HepG2 (cell line): ENCODE data around the gene ACVR1B. TPM values are rescaled to one million over a fixed set of nuclear protein-coding genes. Genes with fewer than 3 reads are reported as not detected.

Experiments used
- ATAC-seq: fragments of 200-7000 bp; cut with Tn5 transposase; 3 replicates; pipeline ENCODE4 v1.9.1; 2020; ENCODE audit warnings: mild to moderate bottlenecking, moderate library complexity
- BruUV-seq: library from RNA; stranded (reverse); fragments of 400-500 nt; replicated peaks from 2 replicates; lab custom pipeline; 2021; lab: Mats Ljungman, UMichigan
- CTCF ChIA-PET: fragments of 300-600 bp; formaldehyde crosslinking; extraction: SDS; loops from one replicate; lab custom pipeline; 2021; ENCODE audit warnings: low total read pairs, inconsistent platforms, low intra/inter-chr PET ratio; lab: Yijun Ruan, JAX
- POLR2A ChIA-PET: fragments of 350-600 bp; sonication (Branson Sonifier 250); formaldehyde crosslinking; loops from one replicate; lab custom pipeline; 2020; ENCODE audit warnings: antibody characterized with exemption, inconsistent platforms; lab: Yijun Ruan, JAX
- DNase-seq: peaks from one replicate; pipeline ENCODE4 v3.0.0-alpha.2; 2015; ENCODE audit warnings: low spot score
- FAIRE-seq: peaks from 3 replicates; lab custom pipeline; 2011; peaks lifted over from hg19 to GRCh38; lab: Jason Lieb, UNC
- H2AFZ ChIP-seq: one replicate; pipeline ENCODE4 v1.6.1; 2011; ENCODE audit warnings: low read length, inconsistent platforms
- H3K27ac ChIP-seq: fragments of 300-600 bp; 3 replicates; pipeline ENCODE4 v1.8.0; 2011; ENCODE audit warnings: mixed run types, mild to moderate bottlenecking, mixed read lengths, low read length, inconsistent platforms; ENCODE audit not compliant: insufficient read depth; ENCODE audit errors: extremely low read length
- H3K27me3 ChIP-seq, 2 experiments: fragments of 200-600 bp in 1 of 2; 2 replicates in 1 of 2; 3 replicates in 1 of 2; pipeline versions ENCODE4 v1.6.0 to v1.8.0; 2011; ENCODE audit warnings: low read length in 2 of 2, mild to moderate bottlenecking in 2 of 2, moderate library complexity in 2 of 2, inconsistent platforms in 1 of 2; ENCODE audit not compliant: insufficient read depth in 2 of 2, control insufficient read depth in 1 of 2
- H3K36me3 ChIP-seq, 2 experiments: fragments of 200-600 bp in 1 of 2; replicated peaks in 1 of 2; 2 replicates in 1 of 2; 3 replicates in 1 of 2; pipeline versions ENCODE4 v1.5.1 to v1.8.0; 2011; ENCODE audit warnings: low read length in 2 of 2, inconsistent platforms in 1 of 2; ENCODE audit not compliant: insufficient read depth in 2 of 2, control insufficient read depth in 1 of 2
- H3K4me1 ChIP-seq: 2 replicates; pipeline ENCODE4 v1.5.1; 2012; ENCODE audit warnings: low read length, inconsistent platforms; ENCODE audit not compliant: insufficient read depth
- H3K4me2 ChIP-seq: 2 replicates; pipeline ENCODE4 v1.6.0; 2011; ENCODE audit warnings: low read depth, low read length, inconsistent platforms
- H3K4me3 ChIP-seq, 3 experiments: fragments of 200-600 bp in 1 of 3; sonication (generic), shearing (Covaris generic) in 1 of 3; replicated peaks in 1 of 3; 2 replicates each; pipeline ENCODE4 v1.5.1; 2011 to 2016; ENCODE audit warnings: low read length in 3 of 3, inconsistent platforms in 2 of 3, low read depth in 2 of 3, mild to moderate bottlenecking in 2 of 3, control low read depth in 1 of 3, mixed read lengths in 1 of 3; ENCODE audit not compliant: insufficient read depth in 1 of 3
- H3K79me2 ChIP-seq: one replicate; pipeline ENCODE4 v1.6.1; 2011; ENCODE audit warnings: low read length, inconsistent platforms; ENCODE audit not compliant: insufficient read depth
- H3K9ac ChIP-seq: 2 replicates; pipeline ENCODE4 v1.6.0; 2011; ENCODE audit warnings: mild to moderate bottlenecking, low read depth, low read length, inconsistent platforms; ENCODE audit not compliant: insufficient read depth
- H3K9me3 ChIP-seq: 2 replicates; pipeline ENCODE4 v1.5.1; 2012; ENCODE audit warnings: mild to moderate bottlenecking, low read length
- H4K20me1 ChIP-seq: 2 replicates; pipeline ENCODE4 v1.6.0; 2011; ENCODE audit warnings: inconsistent platforms, mild to moderate bottlenecking, low read length, moderate library complexity; ENCODE audit not compliant: insufficient read depth
- POLR2G ChIP-seq: fragments of 200-400 bp; formaldehyde crosslinking; IDR thresholded peaks from 2 replicates; pipeline ENCODE4 v1.6.1; 2018; ENCODE audit warnings: mild to moderate bottlenecking, low read depth, low read length, moderate library complexity
- RERE ChIP-seq: IDR thresholded peaks from 2 replicates; pipeline ENCODE4 v1.6.1; 2016; ENCODE audit warnings: low read depth, missing genetic modification reagents, missing compliant biosample characterization
- XBP1 ChIP-seq: sonication (generic); formaldehyde crosslinking; IDR thresholded peaks from 2 replicates; pipeline ENCODE4 v1.5.0; 2020; ENCODE audit warnings: missing genetic modification reagents
- WGBS: methylation state at CpG from one replicate; pipeline ENCODE4 v1.1.6; 2017; ENCODE audit warnings: low lambda C conversion rate; 5-methylcytosine and 5-hydroxymethylcytosine counted together
- in situ Hi-C: cut with HindIII; loops from 2 replicates; pipeline ENCODE4 v1.10.0; 2017; ENCODE audit warnings: low pct_unique_long_range_greater_than_20kb; ENCODE audit not compliant: extremely low pct_ligation_motif_present
- intact Hi-C: fragments of 100-400 bp; cut with micrococcal nuclease; formaldehyde crosslinking; loops from one replicate; pipeline ENCODE4 v1.10.0; 2022; ENCODE audit not compliant: unreplicated experiment
- polyA plus RNA-seq, 8 experiments: library from polyadenylated mRNA; depleted of rRNA in 3 of 8; stranded (reverse) in 7 of 8; unstranded in 1 of 8; fragments of >200 nt; fragmentation: Illumina TruSeq in 4 of 8; extraction: Trizol in 4 of 8; gene quantifications; 2 replicates each; pipeline versions ENCODE4 v1.2.1 to v1.2.3, GENCODE V29; 2011 to 2016; ENCODE audit warnings: low read depth in 4 of 8, missing spikeins in 1 of 8, mixed read lengths in 1 of 8; ENCODE audit not compliant: insufficient read depth in 1 of 8
- total RNA-seq, 5 experiments: library from RNA; depleted of rRNA; stranded (reverse); fragments of >200 nt; fragmentation: Illumina TruSeq; extraction: Trizol; gene quantifications; 2 replicates each; pipeline ENCODE4 v1.2.3, GENCODE V29; 2016; ENCODE audit warnings: low read depth in 1 of 5

The ACVR1B gene
- total and polyA plus RNA-seq, 2 of the 13 experiments (the other 11 are each of a cell fraction or from before 2014, with no cell fraction given) = 8.9 to 12.1 TPM

GRCh38 chr12:51904951-51905470 is 46.5 kb upstream of the ACVR1B start (continued):
- no peak for TF ChIP-seq RERE (CRISPR knock-in tag)
- TF ChIP-seq, all 625 proteins: peak for 0

- intact Hi-C loops (no loop called here), in situ Hi-C loops (no loop called here)
- no TSS peak for BruUV-seq
- 29% methylated on average over 16 of the region's 18 CpGs for WGBS
- ChIA-PET CTCF (no interaction called here), POLR2A (no interaction called here)
- no peaks in the 10 kb centered on the region for H3K79me2 ChIP-seq
- ATAC-seq (no peak; the same call in 2 of the 3 replicates), DNase-seq (no peak), FAIRE-seq (no peak)
- TF ChIP-seq XBP1 (CRISPR knock-in tag) (no peak), POLR2G (no peak)
- H3K27me3 ChIP-seq = peaks cover 2 to 44% of the 10 kb centered on the region in 2 experiments; a peak in 4 of 5 replicates
- no peak overlapping the region for H3K4me2 ChIP-seq
- no peaks in the 10 kb centered on the region for H4K20me1 ChIP-seq
- H3K9me3 ChIP-seq = no peaks in the 10 kb centered on the region
- H2AFZ ChIP-seq = no peak overlapping the region
- H3K4me3 ChIP-seq = no peak overlapping the region
- no peaks in the 10 kb centered on the region for H3K36me3 ChIP-seq
- no peak overlapping the region for H3K27ac ChIP-seq
- no peaks in the 10 kb centered on the region for H3K4me1 ChIP-seq
- H3K9ac ChIP-seq = no peak overlapping the region
Measured at GRCh38 chr12:51905471-51906429, 45.7 kb upstream of the ACVR1B start.
